C4-2B (cell line): ENCODE data around the gene EIF3B.

Experiments used
- H3K27ac ChIP-seq: fragments of 450-650 bp; 2 replicates; pipeline ENCODE4 v1.5.1; 2017
- ZFX ChIP-seq: fragments of 450-650 bp; IDR thresholded peaks from 2 replicates; pipeline ENCODE4 v1.6.1; 2017
- TF ChIP-seq, protein P1 (sequence below): fragments of 450-650 bp; conservative IDR thresholded peaks from 2 replicates; pipeline ENCODE4 v1.5.1; 2017; ENCODE audit warnings: mild to moderate bottlenecking

The EIF3B gene

DNA sequence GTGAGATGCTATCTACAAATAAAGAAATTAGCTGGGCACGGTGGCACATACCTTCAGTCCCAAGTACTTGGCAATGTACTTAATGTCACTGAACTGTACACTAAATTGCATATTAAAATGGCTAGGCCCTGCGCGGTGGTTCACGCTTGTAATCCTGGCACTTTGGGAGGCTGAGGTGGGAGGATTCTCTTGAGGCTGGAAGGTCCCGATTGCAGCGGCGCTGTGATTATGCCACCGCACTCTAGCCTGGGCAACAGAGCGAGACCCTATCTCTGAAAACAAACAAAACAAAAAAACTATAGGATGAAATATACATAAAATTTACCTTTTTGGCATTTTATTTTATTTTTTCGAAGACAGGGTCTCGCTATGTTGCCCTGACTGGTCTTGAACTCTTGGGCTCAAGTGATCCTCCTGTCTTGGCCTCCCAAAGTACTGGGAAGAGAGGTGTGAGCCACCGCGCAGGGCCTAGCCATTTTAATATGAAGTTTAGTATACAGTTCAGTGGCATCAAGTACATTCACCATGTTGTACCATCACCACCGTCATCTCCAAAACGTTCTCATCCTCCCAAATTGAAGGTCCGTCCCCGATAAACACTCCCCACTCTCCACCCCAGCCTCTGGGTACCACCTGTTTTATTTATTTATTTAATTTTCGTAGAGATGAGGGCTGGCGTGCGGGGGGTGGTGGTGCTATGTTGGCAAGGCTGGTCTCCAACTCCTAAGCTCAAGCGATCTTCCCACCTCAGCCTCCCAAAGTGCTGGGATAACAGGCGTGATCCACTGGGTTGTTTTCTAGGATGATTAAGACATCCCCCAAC is 1.3 kb upstream of the EIF3B start:
- TF ChIP-seq, protein P1, sequence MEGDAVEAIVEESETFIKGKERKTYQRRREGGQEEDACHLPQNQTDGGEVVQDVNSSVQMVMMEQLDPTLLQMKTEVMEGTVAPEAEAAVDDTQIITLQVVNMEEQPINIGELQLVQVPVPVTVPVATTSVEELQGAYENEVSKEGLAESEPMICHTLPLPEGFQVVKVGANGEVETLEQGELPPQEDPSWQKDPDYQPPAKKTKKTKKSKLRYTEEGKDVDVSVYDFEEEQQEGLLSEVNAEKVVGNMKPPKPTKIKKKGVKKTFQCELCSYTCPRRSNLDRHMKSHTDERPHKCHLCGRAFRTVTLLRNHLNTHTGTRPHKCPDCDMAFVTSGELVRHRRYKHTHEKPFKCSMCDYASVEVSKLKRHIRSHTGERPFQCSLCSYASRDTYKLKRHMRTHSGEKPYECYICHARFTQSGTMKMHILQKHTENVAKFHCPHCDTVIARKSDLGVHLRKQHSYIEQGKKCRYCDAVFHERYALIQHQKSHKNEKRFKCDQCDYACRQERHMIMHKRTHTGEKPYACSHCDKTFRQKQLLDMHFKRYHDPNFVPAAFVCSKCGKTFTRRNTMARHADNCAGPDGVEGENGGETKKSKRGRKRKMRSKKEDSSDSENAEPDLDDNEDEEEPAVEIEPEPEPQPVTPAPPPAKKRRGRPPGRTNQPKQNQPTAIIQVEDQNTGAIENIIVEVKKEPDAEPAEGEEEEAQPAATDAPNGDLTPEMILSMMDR = no peak
- 0 out of 2 replicates have a peak, but pooled peaks have one; percentile 36 for TF ChIP-seq ZFX
- peak overlapping the region; percentile 99 for H3K27ac ChIP-seq

DNA sequence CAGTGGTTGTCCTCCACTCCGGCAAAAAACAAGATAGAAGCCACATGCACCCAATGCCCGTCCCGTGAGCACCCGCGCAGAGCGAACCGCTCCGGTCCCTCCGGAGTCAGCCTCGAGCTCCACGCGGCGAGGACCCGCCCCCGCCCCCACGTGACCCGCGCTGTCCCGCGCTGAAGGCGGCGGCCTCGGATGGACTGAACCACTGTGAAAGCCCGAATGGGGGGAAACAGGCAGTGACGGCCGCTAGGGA is 766 bp upstream of the EIF3B start:
- peak overlapping the region; percentile 99 for H3K27ac ChIP-seq
- TF ChIP-seq ZFX = no peak
- TF ChIP-seq, protein P1 = no peak

DNA sequence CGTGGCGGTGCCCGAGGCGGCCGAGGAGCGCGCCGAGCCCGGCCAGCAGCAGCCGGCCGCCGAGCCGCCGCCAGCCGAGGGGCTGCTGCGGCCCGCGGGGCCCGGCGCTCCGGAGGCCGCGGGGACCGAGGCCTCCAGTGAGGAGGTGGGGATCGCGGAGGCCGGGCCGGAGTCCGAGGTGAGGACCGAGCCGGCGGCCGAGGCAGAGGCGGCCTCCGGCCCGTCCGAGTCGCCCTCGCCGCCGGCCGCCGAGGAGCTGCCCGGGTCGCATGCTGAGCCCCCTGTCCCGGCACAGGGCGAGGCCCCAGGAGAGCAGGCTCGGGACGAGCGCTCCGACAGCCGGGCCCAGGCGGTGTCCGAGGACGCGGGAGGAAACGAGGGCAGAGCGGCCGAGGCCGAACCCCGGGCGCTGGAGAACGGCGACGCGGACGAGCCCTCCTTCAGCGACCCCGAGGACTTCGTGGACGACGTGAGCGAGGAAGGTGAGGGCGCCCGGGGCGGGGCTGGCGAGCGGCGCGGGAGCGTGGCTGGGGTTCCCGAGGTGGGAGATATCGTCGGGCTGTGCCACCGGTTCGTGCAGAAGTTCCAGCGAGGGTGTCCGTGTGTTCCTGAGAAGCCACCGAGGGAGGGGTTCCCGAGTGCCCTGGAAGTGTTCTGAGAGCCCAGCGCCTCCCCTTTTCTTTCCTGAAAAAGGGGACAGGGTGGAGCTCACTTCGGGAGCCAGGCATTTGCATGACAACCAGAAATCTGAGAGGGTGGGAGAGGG is 495 bp downstream of the EIF3B start:
- TF ChIP-seq, protein P1 = no peak
- TF ChIP-seq ZFX = peak; percentile 99

DNA sequence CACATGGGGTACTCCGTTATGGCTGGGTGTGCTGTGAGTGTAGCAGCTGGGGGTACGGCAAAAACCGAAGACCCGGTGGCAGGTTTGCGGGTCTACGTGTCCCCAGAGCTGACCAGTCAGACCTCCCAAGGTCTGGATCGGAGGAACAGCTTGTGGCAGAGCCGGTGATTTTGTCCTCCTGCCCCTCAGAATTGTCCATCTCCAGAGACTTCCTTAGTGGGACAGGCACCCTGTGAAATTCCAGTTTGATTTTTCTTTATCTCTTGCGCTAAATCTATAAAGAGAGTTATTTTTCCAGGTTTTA is 1.0 kb downstream of the EIF3B start:
- peak overlapping the region; percentile 99 for H3K27ac ChIP-seq
- TF ChIP-seq, protein P1 = no peak
- TF ChIP-seq ZFX = no peak

More for the DNA sequence above, 495 bp downstream of the EIF3B start:
- H3K27ac ChIP-seq = peak overlapping the region; percentile 99

DNA sequence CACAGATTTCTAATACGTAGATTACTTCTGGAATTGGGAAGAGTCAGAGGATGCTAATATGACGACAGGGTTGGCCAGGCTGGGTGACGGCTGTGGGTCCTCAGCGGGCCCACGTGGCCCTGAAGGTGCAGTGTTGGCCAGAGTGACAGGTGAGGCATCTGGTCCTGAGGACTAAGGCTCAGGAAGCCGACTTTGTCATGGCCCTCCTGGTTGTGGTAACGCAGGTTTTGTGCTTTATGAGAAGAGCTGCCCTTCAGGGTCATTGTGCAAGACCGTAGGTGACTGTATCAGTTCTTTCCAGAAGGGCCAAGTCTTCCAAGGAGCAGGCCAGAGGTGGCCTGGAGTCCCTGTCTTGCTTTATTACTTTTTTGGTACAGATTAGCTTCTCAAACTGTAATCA is 2.5 kb downstream of the EIF3B start:
- H3K27ac ChIP-seq = no peak overlapping the region
- no peak for TF ChIP-seq ZFX
- TF ChIP-seq, protein P1 = no peak

DNA sequence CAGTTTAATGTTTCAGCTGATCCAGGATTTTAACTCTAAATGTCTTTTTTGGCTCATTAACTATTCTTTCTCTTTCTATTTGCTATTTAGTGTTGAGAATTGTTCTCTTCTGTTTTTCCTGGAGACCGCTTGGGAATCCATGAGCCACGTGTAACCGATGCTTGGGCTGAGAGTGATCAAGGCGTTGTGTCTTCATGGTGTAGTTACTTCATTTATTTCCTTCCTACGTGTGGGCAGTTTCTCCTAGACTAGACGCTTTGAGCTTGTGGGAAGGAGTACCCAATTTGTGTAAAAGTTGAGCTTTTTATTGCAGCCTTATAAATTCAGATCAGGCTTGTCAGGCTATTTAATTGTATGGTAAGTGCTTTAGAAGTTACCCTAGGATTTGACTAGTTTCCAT is 2.9 kb downstream of the EIF3B start:
- H3K27ac ChIP-seq = no peak overlapping the region
- TF ChIP-seq, protein P1 = no peak
- TF ChIP-seq ZFX = no peak

DNA sequence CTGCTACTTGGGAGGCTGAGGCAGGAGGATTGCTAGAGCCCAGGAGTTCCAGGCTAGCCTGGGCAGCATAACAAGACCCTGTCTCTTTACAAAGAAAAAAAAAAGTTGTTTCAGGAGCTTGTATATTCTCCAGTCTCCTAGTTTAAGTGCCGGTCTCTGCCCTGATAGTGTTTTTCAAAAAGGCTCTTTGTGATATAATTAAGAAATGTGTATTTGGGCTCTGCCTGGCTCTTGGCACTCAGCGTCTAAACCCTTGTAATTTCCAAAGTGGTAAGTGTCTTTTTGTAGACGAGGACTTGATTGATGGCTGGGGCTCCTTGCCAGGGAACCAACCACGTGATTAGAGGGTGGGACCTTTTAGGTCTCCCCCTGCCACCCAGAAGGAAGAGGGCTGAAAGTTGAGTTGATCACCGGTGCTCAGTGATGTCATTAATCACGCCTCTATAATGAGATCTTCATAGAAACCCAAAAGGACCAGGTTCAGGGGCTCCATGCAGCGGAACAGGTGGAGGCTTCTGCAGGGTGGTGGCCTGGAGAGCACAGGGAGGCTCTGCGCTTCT is 4.4 kb downstream of the EIF3B start:
- TF ChIP-seq, protein P1 = no peak
- no peak for TF ChIP-seq ZFX
- H3K27ac ChIP-seq = no peak overlapping the region
